ENCODE results near the gene PIK3R1.

The PIK3R1 gene

DNA sequence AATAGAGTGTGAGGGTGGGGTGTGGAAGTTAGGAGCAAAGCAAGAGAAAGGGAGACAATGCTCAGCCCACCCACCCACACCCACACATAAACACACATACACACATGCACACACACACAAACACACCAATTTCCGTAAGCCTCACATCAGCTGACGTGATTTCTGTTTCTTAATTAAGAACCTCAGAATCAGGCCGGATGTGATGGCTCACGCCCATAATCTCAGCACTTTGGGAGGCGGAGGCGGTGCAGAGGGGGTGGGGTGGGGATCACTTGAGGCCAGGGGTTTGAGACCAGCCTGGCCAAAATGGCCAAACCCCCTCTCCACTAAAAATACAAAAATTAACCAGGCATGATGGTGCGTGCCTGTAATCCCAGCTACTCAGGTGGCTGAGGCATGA lies 26.4 kb upstream of the PIK3R1 start:
- Histone ChIP-seq H3K9me3 (ENCODE audit: control insufficient read depth, insufficient read depth, low read length) (no peaks in the 10 kb centered on the region), H3K9me2 (replicated peaks; ENCODE audit: control insufficient read depth, low read length) (no peaks in the 10 kb centered on the region), H3K4me2 (ENCODE audit: low read length) (no peak overlapping the region), H3K36me3 (ENCODE audit: control insufficient read depth, low read length) (no peaks in the 10 kb centered on the region), H4K20me1 (ENCODE audit: control insufficient read depth, insufficient read depth, low read depth, low read length) (no peaks in the 10 kb centered on the region), H3K79me2 (ENCODE audit: control insufficient read depth, low read length) (no peaks in the 10 kb centered on the region), H3K27me3 (ENCODE audit: control insufficient read depth, low read length) (no peaks in the 10 kb centered on the region), H3K4me1 (ENCODE audit: control insufficient read depth, low read length) (peaks cover 21% of the 10 kb centered on the region), H3K4me3 (ENCODE audit: low read length) (no peak overlapping the region), H3K27ac (ENCODE audit: low read depth, low read length) (no peak overlapping the region), H3F3A (ENCODE audit: control insufficient read depth, insufficient read depth) (no peaks in the 10 kb centered on the region)
- TF ChIP-seq EZH2phosphoT487 (IDR thresholded peaks at IDR 0.05; ENCODE audit: borderline replicate concordance, low read length): no peak
- TF ChIP-seq, protein P1, sequence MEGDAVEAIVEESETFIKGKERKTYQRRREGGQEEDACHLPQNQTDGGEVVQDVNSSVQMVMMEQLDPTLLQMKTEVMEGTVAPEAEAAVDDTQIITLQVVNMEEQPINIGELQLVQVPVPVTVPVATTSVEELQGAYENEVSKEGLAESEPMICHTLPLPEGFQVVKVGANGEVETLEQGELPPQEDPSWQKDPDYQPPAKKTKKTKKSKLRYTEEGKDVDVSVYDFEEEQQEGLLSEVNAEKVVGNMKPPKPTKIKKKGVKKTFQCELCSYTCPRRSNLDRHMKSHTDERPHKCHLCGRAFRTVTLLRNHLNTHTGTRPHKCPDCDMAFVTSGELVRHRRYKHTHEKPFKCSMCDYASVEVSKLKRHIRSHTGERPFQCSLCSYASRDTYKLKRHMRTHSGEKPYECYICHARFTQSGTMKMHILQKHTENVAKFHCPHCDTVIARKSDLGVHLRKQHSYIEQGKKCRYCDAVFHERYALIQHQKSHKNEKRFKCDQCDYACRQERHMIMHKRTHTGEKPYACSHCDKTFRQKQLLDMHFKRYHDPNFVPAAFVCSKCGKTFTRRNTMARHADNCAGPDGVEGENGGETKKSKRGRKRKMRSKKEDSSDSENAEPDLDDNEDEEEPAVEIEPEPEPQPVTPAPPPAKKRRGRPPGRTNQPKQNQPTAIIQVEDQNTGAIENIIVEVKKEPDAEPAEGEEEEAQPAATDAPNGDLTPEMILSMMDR (IDR thresholded peaks at IDR 0.05; ENCODE audit: low read depth, low read length, poor library complexity, severe bottlenecking): no peak

DNA sequence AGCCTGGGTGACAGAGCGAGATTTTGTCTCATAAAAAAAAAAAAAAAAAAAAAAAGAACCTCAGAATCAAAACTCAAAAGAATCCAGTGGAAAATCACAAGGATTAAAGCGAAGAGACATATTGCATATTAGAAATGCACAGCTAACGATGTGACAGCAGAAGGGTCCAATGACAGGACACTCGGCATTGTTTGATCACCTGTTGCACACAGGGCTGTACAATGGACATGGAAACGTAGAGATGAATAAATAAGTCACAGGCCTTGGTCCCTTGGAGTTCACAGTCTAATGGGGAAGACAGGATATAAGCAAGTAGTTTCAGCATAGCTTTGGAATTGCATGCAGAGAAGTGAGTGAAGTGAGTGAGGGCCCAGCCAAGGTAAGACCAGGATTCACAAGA lies 25.9 kb upstream of the PIK3R1 start:
- Histone ChIP-seq H3K27ac (ENCODE audit: low read depth, low read length) (no peak overlapping the region), H3F3A (ENCODE audit: control insufficient read depth, insufficient read depth) (no peaks in the 10 kb centered on the region), H3K4me3 (ENCODE audit: low read length) (no peak overlapping the region), H3K79me2 (ENCODE audit: control insufficient read depth, low read length) (no peaks in the 10 kb centered on the region), H3K9me2 (replicated peaks; ENCODE audit: control insufficient read depth, low read length) (no peaks in the 10 kb centered on the region), H3K36me3 (ENCODE audit: control insufficient read depth, low read length) (no peaks in the 10 kb centered on the region), H3K4me2 (ENCODE audit: low read length) (no peak overlapping the region), H3K4me1 (ENCODE audit: control insufficient read depth, low read length) (peaks cover 21% of the 10 kb centered on the region), H4K20me1 (ENCODE audit: control insufficient read depth, insufficient read depth, low read depth, low read length) (no peaks in the 10 kb centered on the region), H3K9me3 (ENCODE audit: control insufficient read depth, insufficient read depth, low read length) (no peaks in the 10 kb centered on the region), H3K27me3 (ENCODE audit: control insufficient read depth, low read length) (no peaks in the 10 kb centered on the region)
- TF ChIP-seq, protein P1 (IDR thresholded peaks at IDR 0.05; ENCODE audit: low read depth, low read length, poor library complexity, severe bottlenecking): no peak
- no peak for TF ChIP-seq EZH2phosphoT487 (IDR thresholded peaks at IDR 0.05; ENCODE audit: borderline replicate concordance, low read length)

DNA sequence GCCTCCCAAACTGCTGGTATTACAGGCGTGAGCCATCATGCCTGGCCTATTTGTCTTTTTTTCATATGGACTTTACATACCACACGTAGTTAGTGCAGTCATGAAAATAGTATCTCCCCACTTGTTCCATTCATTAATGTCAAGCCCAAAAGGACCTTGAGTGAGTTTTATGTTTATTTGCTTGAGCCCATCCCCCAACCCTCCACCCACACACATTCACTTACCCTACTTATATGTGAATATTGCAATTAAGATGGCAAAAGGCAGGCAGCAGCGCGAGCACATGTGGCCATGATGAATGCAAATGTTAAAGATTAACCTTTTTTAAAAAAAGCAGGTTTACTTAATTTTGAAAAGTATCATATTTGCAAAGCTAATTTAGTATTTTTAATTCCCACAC lies 24.9 kb upstream of the PIK3R1 start:
- Histone ChIP-seq H3F3A (ENCODE audit: control insufficient read depth, insufficient read depth) (no peaks in the 10 kb centered on the region), H3K79me2 (ENCODE audit: control insufficient read depth, low read length) (no peaks in the 10 kb centered on the region), H3K4me2 (ENCODE audit: low read length) (no peak overlapping the region), H3K27me3 (ENCODE audit: control insufficient read depth, low read length) (no peaks in the 10 kb centered on the region), H3K9me3 (ENCODE audit: control insufficient read depth, insufficient read depth, low read length) (no peaks in the 10 kb centered on the region), H3K27ac (ENCODE audit: low read depth, low read length) (no peak overlapping the region), H3K4me3 (ENCODE audit: low read length) (no peak overlapping the region), H4K20me1 (ENCODE audit: control insufficient read depth, insufficient read depth, low read depth, low read length) (no peaks in the 10 kb centered on the region), H3K36me3 (ENCODE audit: control insufficient read depth, low read length) (no peaks in the 10 kb centered on the region), H3K9me2 (replicated peaks; ENCODE audit: control insufficient read depth, low read length) (no peaks in the 10 kb centered on the region), H3K4me1 (ENCODE audit: control insufficient read depth, low read length) (peaks cover 21% of the 10 kb centered on the region)
- TF ChIP-seq, protein P1 (IDR thresholded peaks at IDR 0.05; ENCODE audit: low read depth, low read length, poor library complexity, severe bottlenecking): no peak
- no peak for TF ChIP-seq EZH2phosphoT487 (IDR thresholded peaks at IDR 0.05; ENCODE audit: borderline replicate concordance, low read length)
